Measurements from ENCODE around the gene PACS1. TPM values are rescaled to one million over a fixed set of nuclear protein-coding genes. Genes with fewer than 3 reads are reported as not detected.

The PACS1 gene
- total RNA-seq, 4 donors from 2014 or later: 32.0 to 62.7 (median 51.8) TPM

DNA sequence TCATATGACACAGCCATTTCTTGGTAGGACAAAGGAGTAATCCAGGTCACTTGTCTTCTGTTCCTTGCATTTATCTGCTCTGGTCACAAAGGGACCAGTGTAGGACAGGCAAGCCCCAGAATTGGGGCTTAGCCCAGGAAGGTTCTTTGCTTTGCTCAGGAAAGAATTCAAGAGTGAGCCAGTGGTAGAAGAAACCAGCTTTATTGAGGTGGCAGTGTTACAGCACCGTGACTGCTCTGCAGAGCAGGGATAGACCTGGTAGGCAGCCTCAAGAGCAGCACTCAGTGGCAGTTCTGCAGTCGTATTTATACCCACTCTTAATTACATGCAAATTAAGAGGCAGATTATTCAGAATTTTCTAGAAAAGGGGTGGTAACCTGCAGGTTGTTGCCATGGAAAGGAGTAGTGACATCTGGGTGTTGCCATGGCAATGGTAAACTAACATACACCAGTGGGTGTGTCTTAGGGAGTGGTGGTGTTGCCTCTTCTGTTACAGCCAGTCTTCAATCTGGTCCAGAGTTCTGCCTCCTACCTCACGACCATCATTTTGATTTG is 113.5 kb downstream of the PACS1 start:
- DNase-seq (ENCODE audit: low spot score in 2 of 2): no peak
- WGBS, 2 donors: 72 to 73% methylated on average over 3 of the region's 3 CpGs
- H3K9me3 ChIP-seq: no peaks in the 10 kb centered on the region
- H3K27ac ChIP-seq: no peak overlapping the region
- H3K27me3 ChIP-seq: no peaks in the 10 kb centered on the region
- H3K4me1 ChIP-seq: peaks cover 0 to 6% (median 2%) of the 10 kb centered on the region in 4 donors
- no peak overlapping the region for H3K4me3 ChIP-seq
- TF ChIP-seq POLR2A (IDR thresholded peaks at IDR 0.05) (no peak), EP300 (IDR thresholded peaks at IDR 0.05) (no peak)
- TF ChIP-seq, protein P1, sequence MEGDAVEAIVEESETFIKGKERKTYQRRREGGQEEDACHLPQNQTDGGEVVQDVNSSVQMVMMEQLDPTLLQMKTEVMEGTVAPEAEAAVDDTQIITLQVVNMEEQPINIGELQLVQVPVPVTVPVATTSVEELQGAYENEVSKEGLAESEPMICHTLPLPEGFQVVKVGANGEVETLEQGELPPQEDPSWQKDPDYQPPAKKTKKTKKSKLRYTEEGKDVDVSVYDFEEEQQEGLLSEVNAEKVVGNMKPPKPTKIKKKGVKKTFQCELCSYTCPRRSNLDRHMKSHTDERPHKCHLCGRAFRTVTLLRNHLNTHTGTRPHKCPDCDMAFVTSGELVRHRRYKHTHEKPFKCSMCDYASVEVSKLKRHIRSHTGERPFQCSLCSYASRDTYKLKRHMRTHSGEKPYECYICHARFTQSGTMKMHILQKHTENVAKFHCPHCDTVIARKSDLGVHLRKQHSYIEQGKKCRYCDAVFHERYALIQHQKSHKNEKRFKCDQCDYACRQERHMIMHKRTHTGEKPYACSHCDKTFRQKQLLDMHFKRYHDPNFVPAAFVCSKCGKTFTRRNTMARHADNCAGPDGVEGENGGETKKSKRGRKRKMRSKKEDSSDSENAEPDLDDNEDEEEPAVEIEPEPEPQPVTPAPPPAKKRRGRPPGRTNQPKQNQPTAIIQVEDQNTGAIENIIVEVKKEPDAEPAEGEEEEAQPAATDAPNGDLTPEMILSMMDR (IDR thresholded peaks at IDR 0.05): no peak
- H3K36me3 ChIP-seq: no peaks in the 10 kb centered on the region

DNA sequence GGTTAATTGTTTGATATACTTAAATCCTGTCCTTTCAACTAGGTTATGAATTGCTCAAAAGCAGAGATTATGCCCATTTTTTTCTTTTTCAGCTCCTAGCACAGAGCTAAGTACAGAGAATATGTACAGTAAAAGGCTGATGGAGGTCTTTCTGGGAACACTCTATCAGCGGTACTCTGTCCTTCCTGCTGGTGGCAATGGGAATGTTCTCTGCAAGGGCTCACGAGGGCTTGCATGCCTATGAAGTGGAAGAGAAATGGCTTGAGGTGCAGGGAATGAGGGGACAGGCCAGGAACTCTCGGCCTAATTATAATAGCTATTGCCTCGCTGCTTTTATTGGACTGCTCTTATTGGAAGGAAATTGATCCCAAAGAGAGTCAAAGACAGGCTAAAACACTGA is 114.7 kb downstream of the PACS1 start:
- Histone ChIP-seq H3K27ac (no peak overlapping the region), H3K36me3 (no peaks in the 10 kb centered on the region)

DNA sequence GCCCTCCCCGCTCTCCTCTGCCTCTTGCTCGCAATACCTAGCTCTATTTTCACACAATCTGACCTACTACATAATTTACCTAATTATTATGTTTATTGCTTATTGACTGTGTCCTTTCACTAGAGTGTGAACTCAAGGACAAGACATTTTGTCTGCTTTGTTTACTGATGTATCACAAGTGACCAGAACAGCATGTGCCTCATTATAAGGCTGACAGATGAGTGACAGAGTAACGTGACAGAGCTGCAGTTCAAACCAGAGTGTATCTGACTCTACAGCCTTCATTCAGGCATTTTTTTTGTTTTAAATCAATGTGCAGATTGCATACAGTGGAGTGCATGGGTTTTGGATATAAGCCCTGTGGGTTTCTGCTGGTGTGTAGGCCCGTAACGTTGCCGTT is 116.4 kb downstream of the PACS1 start:
- Histone ChIP-seq H3K9me3 (no peaks in the 10 kb centered on the region), H3K36me3 (no peaks in the 10 kb centered on the region), H3K27me3 (no peaks in the 10 kb centered on the region), H3K4me3 (no peak overlapping the region), H3K27ac (no peak overlapping the region), H3K4me1 (peaks cover 0 to 4% (median 0%) of the 10 kb centered on the region in 4 donors)
- no peak for DNase-seq (ENCODE audit: low spot score in 2 of 2)
- TF ChIP-seq, protein P1 (IDR thresholded peaks at IDR 0.05): no peak
- TF ChIP-seq POLR2A (IDR thresholded peaks at IDR 0.05): no peak
- TF ChIP-seq EP300 (IDR thresholded peaks at IDR 0.05): no peak
- 89 to 95% methylated on average over 6 of the region's 6 CpGs for WGBS, 2 donors

More for the DNA sequence above, 114.7 kb downstream of the PACS1 start:
- WGBS, 2 donors: 87 to 90% methylated on average over 4 of the region's 4 CpGs
- TF ChIP-seq, protein P1 (IDR thresholded peaks at IDR 0.05): no peak
- no peak for TF ChIP-seq POLR2A (IDR thresholded peaks at IDR 0.05)
- TF ChIP-seq EP300 (IDR thresholded peaks at IDR 0.05): no peak
- Histone ChIP-seq H3K4me1 (peaks cover 0 to 3% (median 0%) of the 10 kb centered on the region in 4 donors), H3K9me3 (no peaks in the 10 kb centered on the region), H3K27me3 (no peaks in the 10 kb centered on the region), H3K4me3 (no peak overlapping the region)
- DNase-seq (ENCODE audit: low spot score in 2 of 2): no peak

DNA sequence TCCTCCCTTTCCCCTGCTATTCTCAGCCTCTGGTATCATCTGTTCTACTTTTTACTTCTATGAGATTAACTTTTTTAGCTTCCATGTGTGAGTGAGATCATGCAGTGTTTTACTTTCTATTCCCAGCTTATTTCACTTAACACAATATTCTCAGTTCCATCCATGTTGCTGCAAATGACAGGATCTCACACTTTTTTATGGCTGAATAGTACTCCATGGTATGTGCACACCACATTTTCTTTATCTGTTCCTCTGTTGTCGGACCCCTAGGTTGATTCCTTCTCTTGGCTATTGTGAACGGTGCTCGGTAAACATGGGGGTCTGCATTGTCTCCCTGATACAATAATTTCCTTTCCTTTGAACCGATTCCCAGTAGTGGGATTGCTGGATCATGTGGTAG is 117.4 kb downstream of the PACS1 start:
- no peaks in the 10 kb centered on the region for H3K9me3 ChIP-seq
- no peak for DNase-seq (ENCODE audit: low spot score in 2 of 2)
- H3K27me3 ChIP-seq: no peaks in the 10 kb centered on the region
- 97% methylated on average over 4 of the region's 4 CpGs for WGBS, 2 donors
- TF ChIP-seq, protein P1 (IDR thresholded peaks at IDR 0.05): no peak
- TF ChIP-seq POLR2A (IDR thresholded peaks at IDR 0.05) (no peak), EP300 (IDR thresholded peaks at IDR 0.05) (no peak)
- H3K27ac ChIP-seq: no peak overlapping the region
- H3K4me3 ChIP-seq: no peak overlapping the region
- no peaks in the 10 kb centered on the region for H3K36me3 ChIP-seq
- peaks cover 0 to 8% (median 0%) of the 10 kb centered on the region in 4 donors for H3K4me1 ChIP-seq

DNA sequence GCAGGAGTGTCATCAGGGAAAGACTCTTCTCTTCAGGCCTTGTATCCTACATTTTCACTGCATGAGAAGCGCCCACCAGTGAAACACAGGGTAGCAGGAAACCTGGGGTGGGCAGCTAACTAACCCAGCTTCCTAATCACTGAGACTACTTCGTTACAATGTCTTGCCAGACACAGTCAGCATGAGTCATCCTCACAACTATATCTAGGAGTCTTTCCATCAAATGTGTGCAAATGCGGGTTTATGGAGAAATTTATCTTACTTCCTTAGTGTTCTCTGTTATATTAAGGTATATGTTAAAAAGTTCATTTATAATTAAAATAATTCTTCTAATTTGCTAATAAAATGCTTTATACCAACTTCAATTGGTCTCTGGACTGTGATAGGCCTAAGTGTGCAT is 118.5 kb downstream of the PACS1 start:
- no peak overlapping the region for H3K27ac ChIP-seq
- no peak overlapping the region for H3K4me3 ChIP-seq
- no peaks in the 10 kb centered on the region for H3K27me3 ChIP-seq
- no peaks in the 10 kb centered on the region for H3K9me3 ChIP-seq
- no peak for DNase-seq (ENCODE audit: low spot score in 2 of 2)
- peaks cover 0 to 5% (median 0%) of the 10 kb centered on the region in 3 donors for H3K36me3 ChIP-seq
- 83 to 86% methylated on average over 3 of the region's 3 CpGs for WGBS, 2 donors
- peaks cover 0 to 4% (median 0%) of the 10 kb centered on the region in 4 donors for H3K4me1 ChIP-seq
- TF ChIP-seq EP300 (IDR thresholded peaks at IDR 0.05) (no peak), POLR2A (IDR thresholded peaks at IDR 0.05) (no peak)
- TF ChIP-seq, protein P1 (IDR thresholded peaks at IDR 0.05): no peak
